ENCODE data around the gene NAP1L2.
"Not testable (repeated sequence)": the region's sequence is repeated elsewhere in the genome, so short reads cannot be mapped to it uniquely, and the experiment has no call there.

The NAP1L2 gene, protein sequence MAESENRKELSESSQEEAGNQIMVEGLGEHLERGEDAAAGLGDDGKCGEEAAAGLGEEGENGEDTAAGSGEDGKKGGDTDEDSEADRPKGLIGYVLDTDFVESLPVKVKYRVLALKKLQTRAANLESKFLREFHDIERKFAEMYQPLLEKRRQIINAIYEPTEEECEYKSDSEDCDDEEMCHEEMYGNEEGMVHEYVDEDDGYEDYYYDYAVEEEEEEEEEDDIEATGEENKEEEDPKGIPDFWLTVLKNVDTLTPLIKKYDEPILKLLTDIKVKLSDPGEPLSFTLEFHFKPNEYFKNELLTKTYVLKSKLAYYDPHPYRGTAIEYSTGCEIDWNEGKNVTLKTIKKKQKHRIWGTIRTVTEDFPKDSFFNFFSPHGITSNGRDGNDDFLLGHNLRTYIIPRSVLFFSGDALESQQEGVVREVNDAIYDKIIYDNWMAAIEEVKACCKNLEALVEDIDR

GRCh38 chrX:73214426-73215094, at the start of gene NAP1L2:
Gene NAP1L2 (minus strand): TSS chrX:73214851. CDS start chrX:73214492, 359 bp downstream.
- no peak for DNase-seq (ENCODE audit: extremely low read depth in 1 of 2, low read depth in 1 of 2)

GRCh38 chrX:73262991-73263390, 48.3 kb upstream of the NAP1L2 start:
- no peak for DNase-seq (ENCODE audit: extremely low read depth in 1 of 2, low read depth in 1 of 2)

DNA sequence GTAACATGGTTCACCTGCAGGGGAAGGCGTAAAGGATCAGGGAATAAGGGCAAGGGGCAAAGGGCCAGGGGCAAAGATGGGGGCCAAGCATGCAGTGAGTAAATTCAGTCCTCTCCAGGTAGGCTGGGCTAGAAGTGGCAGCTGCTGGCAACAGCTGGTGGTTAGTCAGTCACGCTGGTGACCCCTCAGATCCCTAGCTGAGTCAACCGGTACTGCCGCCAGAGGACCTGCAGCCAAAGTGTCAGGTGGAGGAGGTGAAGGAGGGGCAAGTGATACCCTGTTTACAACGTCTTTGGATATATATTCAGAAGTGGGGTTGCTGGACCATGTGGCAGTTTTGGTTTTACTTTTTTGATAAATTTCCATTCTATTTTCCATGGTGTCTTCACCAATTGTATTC, 24.6 kb upstream of the NAP1L2 start:
- DNase-seq (ENCODE audit: extremely low read depth in 1 of 2, low read depth in 1 of 2), result no peak

DNA sequence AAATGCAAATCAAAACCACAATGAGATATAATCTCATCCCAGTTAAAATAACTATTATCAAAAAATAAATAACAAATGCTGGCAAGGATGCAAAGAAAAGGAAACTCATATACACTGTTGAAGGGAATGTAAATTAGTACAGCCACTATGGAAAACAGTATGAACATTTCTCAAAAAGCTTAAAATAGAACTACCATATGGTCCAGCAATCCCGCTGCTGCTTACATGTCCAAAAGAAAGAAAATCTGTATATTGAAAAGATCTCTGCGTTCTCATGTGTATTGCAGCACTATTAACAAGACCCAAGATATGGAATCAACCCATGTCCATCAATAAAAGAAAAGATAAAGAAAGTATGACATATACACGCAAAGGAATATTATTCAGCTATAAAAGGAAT, 3.0 kb upstream of the NAP1L2 start:
- DNase-seq (ENCODE audit: extremely low read depth in 1 of 2, low read depth in 1 of 2), result no peak

GRCh38 chrX:73215246-73215645, 595 bp upstream of the NAP1L2 start:
- no peak for DNase-seq (ENCODE audit: extremely low read depth in 1 of 2, low read depth in 1 of 2)

DNA sequence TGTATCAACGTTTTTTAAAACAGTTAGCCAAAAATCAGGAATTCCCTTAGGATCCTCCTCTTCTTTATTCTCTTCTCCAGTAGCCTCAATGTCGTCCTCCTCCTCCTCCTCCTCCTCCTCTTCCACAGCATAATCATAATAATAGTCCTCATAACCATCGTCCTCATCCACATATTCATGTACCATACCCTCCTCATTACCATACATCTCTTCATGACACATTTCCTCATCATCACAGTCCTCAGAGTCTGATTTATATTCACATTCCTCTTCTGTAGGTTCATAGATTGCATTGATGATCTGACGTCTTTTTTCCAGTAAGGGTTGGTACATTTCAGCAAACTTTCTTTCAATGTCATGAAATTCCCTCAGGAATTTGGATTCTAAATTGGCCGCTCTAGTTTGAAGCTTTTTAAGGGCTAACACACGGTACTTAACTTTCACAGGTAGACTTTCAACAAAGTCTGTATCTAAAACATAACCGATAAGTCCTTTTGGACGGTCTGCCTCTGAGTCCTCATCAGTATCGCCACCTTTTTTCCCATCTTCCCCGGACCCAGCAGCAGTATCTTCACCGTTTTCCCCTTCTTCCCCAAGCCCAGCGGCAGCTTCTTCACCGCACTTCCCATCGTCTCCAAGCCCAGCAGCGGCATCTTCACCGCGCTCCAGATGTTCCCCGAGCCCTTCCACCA, 771 bp downstream of the NAP1L2 start:
- DNase-seq (ENCODE audit: extremely low read depth in 1 of 2, low read depth in 1 of 2), result no peak

DNA sequence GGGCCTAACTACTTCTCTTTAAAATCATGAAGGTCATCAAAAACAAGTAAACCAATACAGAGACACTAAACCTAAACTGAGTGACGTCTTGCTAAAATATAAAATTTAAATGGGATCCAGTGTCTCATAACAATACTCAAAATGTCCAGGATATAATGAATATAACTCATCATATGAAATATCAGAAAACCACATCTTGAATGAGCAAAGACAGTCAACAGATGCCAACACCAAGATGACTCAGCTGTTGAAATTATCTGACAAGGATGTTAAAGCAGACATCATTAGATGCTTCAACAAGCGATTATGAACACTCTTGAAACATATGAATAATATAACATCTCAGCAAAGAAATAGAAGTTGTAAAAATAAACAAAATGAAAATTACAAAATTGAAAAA, 8.3 kb downstream of the NAP1L2 start:
- DNase-seq (ENCODE audit: extremely low read depth in 1 of 2, low read depth in 1 of 2), result no peak

- no peak for DNase-seq (ENCODE audit: extremely low read depth in 1 of 2, low read depth in 1 of 2)
Observed at GRCh38 chrX:73182502-73183114, 32.0 kb downstream of the NAP1L2 start.

DNA sequence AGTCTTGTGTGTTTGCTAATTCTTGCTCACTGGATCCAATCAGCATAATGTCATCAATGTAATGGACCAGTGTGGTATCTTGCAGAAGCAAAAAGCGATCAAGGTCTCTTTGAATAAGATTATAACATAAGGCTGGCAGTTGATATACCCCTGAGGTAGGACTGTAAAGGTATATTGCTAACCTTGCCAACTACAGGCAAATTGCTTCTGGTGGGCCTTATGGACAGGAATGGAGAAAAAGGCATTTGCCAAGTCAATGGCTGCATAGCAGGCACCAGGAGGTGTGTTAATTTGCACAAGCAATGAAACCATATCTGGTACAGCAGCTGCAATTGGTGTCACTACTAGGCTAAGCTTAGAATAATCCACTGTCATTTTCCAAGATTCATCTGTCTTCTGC, 45.7 kb downstream of the NAP1L2 start:
- DNase-seq (ENCODE audit: extremely low read depth in 1 of 2, low read depth in 1 of 2), result not testable (repeated sequence)

Measured in activated CD8-positive, alpha-beta memory T cell treated with anti-CD3 and anti-CD28 coated beads for 1 hour (primary cell).